ENCODE data around the gene MLEC. TPM values are rescaled to one million over a fixed set of nuclear protein-coding genes. Genes with fewer than 3 reads are reported as not detected.
A peak's percentile ranks its signal among the peaks of the same experiment; 100 is the strongest.

MLEC gene
- total and polyA plus RNA-seq, 3 donors from 2014 or later, result 93.2 to 130 (median 104) TPM

- Histone ChIP-seq H3K4me1 (no peaks in the 10 kb centered on the region), H3K9me3 (no peaks in the 10 kb centered on the region), H3K4me3 (no peak overlapping the region), H3K27me3 (no peaks in the 10 kb centered on the region), H3K27ac (no peak overlapping the region), H3K36me3 (ENCODE audit: low read depth, missing control alignments) (no peaks in the 10 kb centered on the region)
- TF ChIP-seq POLR2A (IDR thresholded peaks at IDR 0.05), result no peak
- TF ChIP-seq, protein P1, sequence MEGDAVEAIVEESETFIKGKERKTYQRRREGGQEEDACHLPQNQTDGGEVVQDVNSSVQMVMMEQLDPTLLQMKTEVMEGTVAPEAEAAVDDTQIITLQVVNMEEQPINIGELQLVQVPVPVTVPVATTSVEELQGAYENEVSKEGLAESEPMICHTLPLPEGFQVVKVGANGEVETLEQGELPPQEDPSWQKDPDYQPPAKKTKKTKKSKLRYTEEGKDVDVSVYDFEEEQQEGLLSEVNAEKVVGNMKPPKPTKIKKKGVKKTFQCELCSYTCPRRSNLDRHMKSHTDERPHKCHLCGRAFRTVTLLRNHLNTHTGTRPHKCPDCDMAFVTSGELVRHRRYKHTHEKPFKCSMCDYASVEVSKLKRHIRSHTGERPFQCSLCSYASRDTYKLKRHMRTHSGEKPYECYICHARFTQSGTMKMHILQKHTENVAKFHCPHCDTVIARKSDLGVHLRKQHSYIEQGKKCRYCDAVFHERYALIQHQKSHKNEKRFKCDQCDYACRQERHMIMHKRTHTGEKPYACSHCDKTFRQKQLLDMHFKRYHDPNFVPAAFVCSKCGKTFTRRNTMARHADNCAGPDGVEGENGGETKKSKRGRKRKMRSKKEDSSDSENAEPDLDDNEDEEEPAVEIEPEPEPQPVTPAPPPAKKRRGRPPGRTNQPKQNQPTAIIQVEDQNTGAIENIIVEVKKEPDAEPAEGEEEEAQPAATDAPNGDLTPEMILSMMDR (IDR thresholded peaks at IDR 0.05), result no peak
- intact Hi-C loops (cut with DNase I; ENCODE audit: low total_unique reads), result no loop called here
- 63 to 70% methylated on average over 17 to 33 of the region's 33 CpGs for WGBS, 2 donors
- peak; percentile 80 for DNase-seq
Measured at GRCh38 chr12:120741476-120742421, 54.8 kb downstream of the MLEC start.

- DNase-seq, result no peak
- Histone ChIP-seq H3K9me3 (no peaks in the 10 kb centered on the region), H3K36me3 (ENCODE audit: low read depth, missing control alignments) (no peaks in the 10 kb centered on the region), H3K4me3 (no peak overlapping the region), H3K4me1 (no peaks in the 10 kb centered on the region), H3K27ac (no peak overlapping the region), H3K27me3 (no peaks in the 10 kb centered on the region)
- intact Hi-C loops (cut with DNase I; ENCODE audit: low total_unique reads), result no loop called here
- TF ChIP-seq, protein P1 (IDR thresholded peaks at IDR 0.05), result no peak
- TF ChIP-seq POLR2A (IDR thresholded peaks at IDR 0.05), result no peak
- 84 to 85% methylated on average over 12 to 15 of the region's 15 CpGs for WGBS, 2 donors
Measured at GRCh38 chr12:120744922-120745493, 58.1 kb downstream of the MLEC start.

DNA sequence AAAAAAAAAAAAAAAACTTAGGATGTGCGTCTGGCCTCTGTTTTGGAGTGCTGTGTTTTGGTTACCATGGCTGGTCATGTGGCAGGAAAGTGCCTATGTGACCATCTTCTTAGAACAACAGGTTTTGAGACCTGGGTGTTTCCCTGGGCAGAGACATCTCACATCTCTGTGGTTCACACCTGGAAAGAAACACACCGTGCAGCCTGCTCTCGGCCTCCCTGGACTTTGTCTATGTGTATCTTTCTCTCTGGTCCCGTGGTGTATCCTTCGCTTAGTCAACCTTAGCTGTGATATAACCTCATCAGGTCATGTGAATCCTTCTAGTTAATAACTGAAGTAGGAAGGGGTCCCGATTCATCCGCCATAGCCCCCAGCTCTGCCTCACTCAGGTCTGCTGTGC, 61.3 kb downstream of the MLEC start:
- H3K27me3 ChIP-seq, result no peaks in the 10 kb centered on the region
- intact Hi-C loops (cut with DNase I; ENCODE audit: low total_unique reads), result no loop called here
- H3K4me1 ChIP-seq, result no peaks in the 10 kb centered on the region
- 82 to 91% methylated on average over 7 of the region's 7 CpGs for WGBS, 2 donors
- no peak overlapping the region for H3K4me3 ChIP-seq
- H3K36me3 ChIP-seq (ENCODE audit: low read depth, missing control alignments), result no peaks in the 10 kb centered on the region
- H3K27ac ChIP-seq, result no peak overlapping the region
- TF ChIP-seq POLR2A (IDR thresholded peaks at IDR 0.05), result no peak
- TF ChIP-seq, protein P1 (IDR thresholded peaks at IDR 0.05), result no peak
- H3K9me3 ChIP-seq, result no peaks in the 10 kb centered on the region
- DNase-seq, result no peak

- Histone ChIP-seq H3K27ac (no peak overlapping the region), H3K27me3 (no peaks in the 10 kb centered on the region), H3K4me3 (no peak overlapping the region), H3K9me3 (no peaks in the 10 kb centered on the region), H3K4me1 (no peaks in the 10 kb centered on the region), H3K36me3 (ENCODE audit: low read depth, missing control alignments) (no peaks in the 10 kb centered on the region)
- no peak for TF ChIP-seq POLR2A (IDR thresholded peaks at IDR 0.05)
- TF ChIP-seq, protein P1 (IDR thresholded peaks at IDR 0.05), result no peak
- 85 to 88% methylated on average over 5 of the region's 5 CpGs for WGBS, 2 donors
- DNase-seq, result no peak
- intact Hi-C loops (cut with DNase I; ENCODE audit: low total_unique reads), result no loop called here
Measured at GRCh38 chr12:120749256-120749655, 62.3 kb downstream of the MLEC start.
